Right forelimb (tissue), 1 donor: Measurements from ENCODE around the gene PRDM16.

ENCODE experiments used
- DNase-seq: peaks from one replicate; pipeline ENCODE4 v3.0.0-alpha.2; 2018

PRDM16 gene

GRCh38 chr1:3349161-3349967 lies 280.4 kb downstream of the PRDM16 start:
- DNase-seq: no peak

- no peak for DNase-seq
Observed at GRCh38 chr1:3349968-3350299, 280.9 kb downstream of the PRDM16 start.

GRCh38 chr1:3350506-3351261 lies 281.7 kb downstream of the PRDM16 start:
- DNase-seq: no peak

- DNase-seq: no peak
Observed at GRCh38 chr1:3351449-3352298, 282.7 kb downstream of the PRDM16 start.

- DNase-seq: peak; percentile 74
Observed at GRCh38 chr1:3352299-3352951, 283.4 kb downstream of the PRDM16 start.

- DNase-seq: peak; percentile 73
Observed at GRCh38 chr1:3352952-3353331, 283.9 kb downstream of the PRDM16 start.

GRCh38 chr1:3353876-3354275 lies 284.9 kb downstream of the PRDM16 start:
- DNase-seq: no peak

- DNase-seq: no peak
Observed at GRCh38 chr1:3355089-3355488, 286.1 kb downstream of the PRDM16 start.

GRCh38 chr1:3355894-3356826 lies 287.2 kb downstream of the PRDM16 start:
- no peak for DNase-seq

- no peak for DNase-seq
Observed at GRCh38 chr1:3356827-3357460, 287.9 kb downstream of the PRDM16 start.

- DNase-seq: no peak
Observed at GRCh38 chr1:3357526-3358297, 288.7 kb downstream of the PRDM16 start.

- DNase-seq: no peak
Observed at GRCh38 chr1:3359351-3359750, 290.3 kb downstream of the PRDM16 start.

- no peak for DNase-seq
Observed at GRCh38 chr1:3359756-3360440, 290.9 kb downstream of the PRDM16 start.

- DNase-seq: no peak
Observed at GRCh38 chr1:3360646-3361257, 291.7 kb downstream of the PRDM16 start.

- DNase-seq: no peak
Observed at GRCh38 chr1:3363023-3363422, 294.0 kb downstream of the PRDM16 start.

- DNase-seq: no peak
Observed at GRCh38 chr1:3363756-3364155, 294.8 kb downstream of the PRDM16 start.

- DNase-seq: no peak
Observed at GRCh38 chr1:3364551-3364950, 295.5 kb downstream of the PRDM16 start.

GRCh38 chr1:3364983-3365382 lies 296.0 kb downstream of the PRDM16 start:
- no peak for DNase-seq

- DNase-seq: no peak
Observed at GRCh38 chr1:3365523-3366125, 296.6 kb downstream of the PRDM16 start.
